Measurements from ENCODE around the gene SMPD3. TPM values are rescaled to one million over a fixed set of nuclear protein-coding genes. Genes with fewer than 3 reads are reported as not detected.

Gene SMPD3
- total RNA-seq, 1 donor from 2014 or later: 0.38 TPM

- Histone ChIP-seq H3K36me3 (ENCODE audit: control insufficient read depth, insufficient read depth, low read length) (no peaks in the 10 kb centered on the region), H3K4me3 (ENCODE audit: low read depth, low read length) (no peak overlapping the region), H3K27me3 (ENCODE audit: control insufficient read depth, insufficient read depth, low read length) (peaks cover 7% of the 10 kb centered on the region)
- no peak for DNase-seq (ENCODE audit: low read depth)
- no peak for TF ChIP-seq CTCF (IDR thresholded peaks at IDR 0.05; ENCODE audit: insufficient read depth, low read length, poor library complexity, severe bottlenecking)
Measured at GRCh38 chr16:68468842-68469241, 20.5 kb upstream of the SMPD3 start.

GRCh38 chr16:68466174-68466573, 17.9 kb upstream of the SMPD3 start:
- Histone ChIP-seq H3K36me3 (ENCODE audit: control insufficient read depth, insufficient read depth, low read length) (no peaks in the 10 kb centered on the region), H3K4me3 (ENCODE audit: low read depth, low read length) (no peak overlapping the region), H3K27me3 (ENCODE audit: control insufficient read depth, insufficient read depth, low read length) (peaks cover 7% of the 10 kb centered on the region)
- no peak for DNase-seq (ENCODE audit: low read depth)
- no peak for TF ChIP-seq CTCF (IDR thresholded peaks at IDR 0.05; ENCODE audit: insufficient read depth, low read length, poor library complexity, severe bottlenecking)

GRCh38 chr16:68463904-68464303, 15.6 kb upstream of the SMPD3 start:
- no peak for TF ChIP-seq CTCF (IDR thresholded peaks at IDR 0.05; ENCODE audit: insufficient read depth, low read length, poor library complexity, severe bottlenecking)
- DNase-seq (ENCODE audit: low read depth): no peak
- H3K27me3 ChIP-seq (ENCODE audit: control insufficient read depth, insufficient read depth, low read length): no peaks in the 10 kb centered on the region

GRCh38 chr16:68460067-68460466, 11.8 kb upstream of the SMPD3 start:
- H3K27me3 ChIP-seq (ENCODE audit: control insufficient read depth, insufficient read depth, low read length): no peaks in the 10 kb centered on the region
- H3K4me3 ChIP-seq (ENCODE audit: low read depth, low read length): no peak overlapping the region
- H3K36me3 ChIP-seq (ENCODE audit: control insufficient read depth, insufficient read depth, low read length): no peaks in the 10 kb centered on the region
- TF ChIP-seq CTCF (IDR thresholded peaks at IDR 0.05; ENCODE audit: insufficient read depth, low read length, poor library complexity, severe bottlenecking): no peak
- DNase-seq (ENCODE audit: low read depth): no peak

More at GRCh38 chr16:68463904-68464303, 15.6 kb upstream of the SMPD3 start:
- Histone ChIP-seq H3K4me3 (ENCODE audit: low read depth, low read length) (no peak overlapping the region), H3K36me3 (ENCODE audit: control insufficient read depth, insufficient read depth, low read length) (no peaks in the 10 kb centered on the region)

- no peak overlapping the region for H3K4me3 ChIP-seq (ENCODE audit: low read depth, low read length)
- no peak for DNase-seq (ENCODE audit: low read depth)
- no peaks in the 10 kb centered on the region for H3K27me3 ChIP-seq (ENCODE audit: control insufficient read depth, insufficient read depth, low read length)
- no peaks in the 10 kb centered on the region for H3K36me3 ChIP-seq (ENCODE audit: control insufficient read depth, insufficient read depth, low read length)
- TF ChIP-seq CTCF (IDR thresholded peaks at IDR 0.05; ENCODE audit: insufficient read depth, low read length, poor library complexity, severe bottlenecking): no peak
Measured at GRCh38 chr16:68459457-68459856, 11.1 kb upstream of the SMPD3 start.

GRCh38 chr16:68458551-68458950, 10.2 kb upstream of the SMPD3 start:
- Histone ChIP-seq H3K27me3 (ENCODE audit: control insufficient read depth, insufficient read depth, low read length) (no peaks in the 10 kb centered on the region), H3K4me3 (ENCODE audit: low read depth, low read length) (no peak overlapping the region), H3K36me3 (ENCODE audit: control insufficient read depth, insufficient read depth, low read length) (no peaks in the 10 kb centered on the region)
- TF ChIP-seq CTCF (IDR thresholded peaks at IDR 0.05; ENCODE audit: insufficient read depth, low read length, poor library complexity, severe bottlenecking): no peak
- DNase-seq (ENCODE audit: low read depth): no peak

Data from kidney epithelial cell (primary cell).